ENCODE results near the gene ZFAND2A.

The ZFAND2A gene

GRCh38 chr7:1141651-1142050 lies 18.3 kb downstream of the ZFAND2A start:
- TF ChIP-seq CTCF (IDR thresholded peaks at IDR 0.05; ENCODE audit: low read depth, low read length), result no peak
- no peak overlapping the region for H3K4me3 ChIP-seq (ENCODE audit: low read depth, low read length)

- no peak for TF ChIP-seq CTCF (IDR thresholded peaks at IDR 0.05; ENCODE audit: low read depth, low read length)
- H3K4me3 ChIP-seq (ENCODE audit: low read depth, low read length), result no peak overlapping the region
Measured at GRCh38 chr7:1140476-1141104, 19.4 kb downstream of the ZFAND2A start.

GRCh38 chr7:1137517-1138167 lies 22.4 kb downstream of the ZFAND2A start:
- peak overlapping the region; percentile 80 for H3K4me3 ChIP-seq (ENCODE audit: low read depth, low read length)
- TF ChIP-seq CTCF (IDR thresholded peaks at IDR 0.05; ENCODE audit: low read depth, low read length), result no peak

GRCh38 chr7:1136841-1137516 lies 23.0 kb downstream of the ZFAND2A start:
- peak overlapping the region; percentile 80 for H3K4me3 ChIP-seq (ENCODE audit: low read depth, low read length)
- no peak for TF ChIP-seq CTCF (IDR thresholded peaks at IDR 0.05; ENCODE audit: low read depth, low read length)

GRCh38 chr7:1134951-1135350 lies 25.0 kb downstream of the ZFAND2A start:
- TF ChIP-seq CTCF (IDR thresholded peaks at IDR 0.05; ENCODE audit: low read depth, low read length), result no peak

GRCh38 chr7:1131471-1132265 lies 28.3 kb downstream of the ZFAND2A start:
- TF ChIP-seq CTCF (IDR thresholded peaks at IDR 0.05; ENCODE audit: low read depth, low read length), result no peak
- no peak overlapping the region for H3K4me3 ChIP-seq (ENCODE audit: low read depth, low read length)

More at GRCh38 chr7:1134951-1135350, 25.0 kb downstream of the ZFAND2A start:
- H3K4me3 ChIP-seq (ENCODE audit: low read depth, low read length), result no peak overlapping the region
